GM21717 (cell line): ENCODE measurements around the gene KMT2D.
"Not testable (repeated sequence)": the region's sequence is repeated elsewhere in the genome, so short reads cannot be mapped to it uniquely, and the experiment has no call there.

ENCODE experiments used
- ATAC-seq: cut with Tn5 transposase; IDR thresholded peaks from one replicate; pipeline ENCODE4 v1.9.1; 2021; ENCODE audit warnings: mild to moderate bottlenecking, moderate library complexity; ENCODE audit not compliant: unreplicated experiment

Gene KMT2D

GRCh38 chr12:49088150-49088931, 27.7 kb upstream of the KMT2D start:
- peak; percentile 74 for ATAC-seq

DNA sequence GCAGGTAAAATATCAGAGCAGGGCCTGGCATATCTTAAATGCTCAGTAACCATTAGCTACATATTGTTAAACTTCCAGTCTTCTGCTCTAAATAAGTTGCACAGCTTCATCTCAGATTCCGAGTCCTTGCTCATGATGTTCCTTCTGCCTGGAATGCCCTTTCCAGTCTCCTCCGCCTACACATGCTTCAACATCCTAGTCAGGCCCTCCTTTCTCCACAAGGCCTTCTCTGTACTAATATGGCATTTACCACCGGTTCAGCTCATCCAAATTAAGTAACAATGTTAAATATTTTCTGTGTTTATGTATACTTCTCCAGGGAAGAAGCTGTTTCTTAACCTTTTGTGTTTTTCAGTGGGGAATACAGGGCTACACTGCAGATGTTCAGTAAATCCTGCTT, 25.5 kb upstream of the KMT2D start:
- ATAC-seq: no peak

DNA sequence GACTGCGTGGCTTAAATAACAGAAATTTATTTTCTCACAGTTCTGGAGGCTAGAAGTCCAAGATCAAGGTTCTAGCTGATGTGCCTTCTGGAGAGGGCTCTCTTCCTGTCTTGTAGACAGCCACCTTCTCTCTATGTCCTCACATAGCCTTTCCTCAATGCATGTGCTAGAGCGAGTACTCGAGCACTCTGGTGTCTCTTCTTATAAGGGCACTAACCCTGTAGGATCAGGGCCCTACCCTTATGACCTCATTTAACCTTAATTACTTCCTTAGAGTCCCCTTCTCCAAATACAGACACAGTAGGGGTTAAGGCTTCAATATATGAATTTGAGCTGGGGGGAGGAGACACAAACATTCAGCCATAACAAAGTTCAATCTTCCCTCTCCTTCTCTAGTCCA, 23.8 kb upstream of the KMT2D start:
- ATAC-seq: no peak

GRCh38 chr12:49079793-49080192, 19.2 kb upstream of the KMT2D start:
- ATAC-seq: no peak

DNA sequence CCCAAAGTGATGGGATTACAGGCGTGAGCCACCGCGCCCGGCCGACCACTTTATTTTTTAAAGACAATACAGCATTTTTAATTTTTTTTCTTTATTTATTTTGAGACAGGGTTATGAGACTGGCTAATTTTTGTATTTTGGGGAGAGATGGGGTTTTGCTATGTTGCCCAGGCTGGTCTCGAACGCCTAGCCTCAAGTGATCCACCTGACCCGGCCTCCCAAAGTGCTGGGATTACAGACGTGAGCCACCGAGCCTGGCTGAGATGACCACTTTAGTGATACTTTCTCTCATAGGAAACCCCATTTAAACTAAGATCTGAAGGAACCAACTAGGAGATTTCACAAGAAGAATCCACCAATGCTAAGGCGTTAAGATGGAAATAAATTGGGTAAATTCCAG, 10.4 kb upstream of the KMT2D start:
- ATAC-seq: no peak

- peak; percentile 93 for ATAC-seq
Measured at GRCh38 chr12:49069507-49070346, 9.1 kb upstream of the KMT2D start, which contains the start of gene RHEBL1. TSS of gene RHEBL1 (minus strand) at chr12:49069979. CDS start at chr12:49069785, 194 bp downstream.

DNA sequence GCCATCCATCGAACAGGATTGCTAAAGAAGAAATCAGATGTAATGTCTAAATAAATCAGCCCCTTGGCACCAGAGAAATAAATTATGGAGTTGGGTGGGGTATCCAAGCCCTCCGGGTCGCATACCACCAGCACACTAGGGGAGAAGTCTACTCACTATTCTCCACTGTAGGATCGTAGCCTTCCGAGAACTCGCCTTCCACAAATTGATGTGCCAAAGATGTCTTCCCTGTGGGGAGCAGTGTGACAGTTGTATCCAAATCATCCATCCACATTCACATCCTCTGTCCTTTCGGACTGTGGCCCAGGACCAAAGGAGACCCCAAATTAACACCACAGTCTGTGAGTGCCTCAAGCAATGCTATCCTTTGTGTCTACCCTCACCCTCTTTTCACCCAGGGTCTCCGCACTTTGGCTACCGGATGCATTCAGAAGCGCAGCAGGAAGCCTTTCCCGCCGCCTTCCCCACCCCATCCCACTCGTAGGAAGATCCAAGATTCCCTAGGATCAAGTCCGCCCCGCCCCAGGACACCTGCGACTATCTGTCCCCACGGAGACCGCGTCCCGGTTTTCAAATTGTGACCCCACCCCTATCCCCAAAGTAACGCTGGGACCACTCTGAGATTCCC, 8.4 kb upstream of the KMT2D start:
- ATAC-seq: no peak

DNA sequence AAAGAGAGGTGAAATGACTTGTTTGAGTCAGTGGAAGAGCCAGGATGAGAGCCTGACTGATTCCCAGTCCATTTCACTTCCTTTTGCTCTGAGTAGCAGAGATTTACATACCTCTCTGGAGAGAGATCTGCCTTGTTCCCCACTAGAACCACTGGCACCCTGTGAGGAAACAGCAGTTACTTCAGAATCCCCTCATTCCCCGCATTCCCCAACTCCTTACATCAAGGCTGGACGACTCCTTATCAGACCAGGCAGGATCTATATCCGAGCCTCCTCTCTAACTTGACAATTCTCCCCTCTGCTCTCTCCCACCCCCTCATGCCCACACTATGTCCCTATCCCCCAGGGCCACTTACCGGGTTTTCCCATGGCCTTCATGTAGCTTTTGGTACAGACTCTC, 5.5 kb upstream of the KMT2D start:
- no peak for ATAC-seq

- ATAC-seq: no peak
Measured at GRCh38 chr12:49064767-49065152, 4.2 kb upstream of the KMT2D start.

DNA sequence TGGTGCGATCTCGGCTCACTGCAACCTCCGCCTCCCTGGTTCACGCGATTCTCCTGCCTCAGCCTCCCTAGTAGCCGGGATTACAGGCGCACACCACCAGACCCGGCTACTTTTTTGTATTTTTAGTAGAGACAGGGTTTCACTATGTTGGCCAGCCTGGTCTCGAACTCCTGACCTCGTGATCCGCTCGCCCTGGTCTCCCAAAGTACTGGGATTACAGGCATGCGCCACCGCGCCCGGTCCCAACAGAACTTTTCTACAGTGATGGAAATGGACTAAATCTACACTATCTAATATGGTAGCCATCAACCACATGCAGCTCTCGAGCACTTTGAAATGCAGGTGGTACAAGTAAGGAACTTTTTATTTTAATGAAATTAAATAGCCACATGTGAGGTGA, 1.3 kb upstream of the KMT2D start:
- ATAC-seq: not testable (repeated sequence)

- peak; percentile 1 for ATAC-seq
Measured at GRCh38 chr12:49061157-49061650, 610 bp upstream of the KMT2D start.

- peak; percentile 19 for ATAC-seq
Measured at GRCh38 chr12:49059299-49060171, 1.1 kb downstream of the KMT2D start.

GRCh38 chr12:49059045-49059298, 1.6 kb downstream of the KMT2D start:
- ATAC-seq: no peak

DNA sequence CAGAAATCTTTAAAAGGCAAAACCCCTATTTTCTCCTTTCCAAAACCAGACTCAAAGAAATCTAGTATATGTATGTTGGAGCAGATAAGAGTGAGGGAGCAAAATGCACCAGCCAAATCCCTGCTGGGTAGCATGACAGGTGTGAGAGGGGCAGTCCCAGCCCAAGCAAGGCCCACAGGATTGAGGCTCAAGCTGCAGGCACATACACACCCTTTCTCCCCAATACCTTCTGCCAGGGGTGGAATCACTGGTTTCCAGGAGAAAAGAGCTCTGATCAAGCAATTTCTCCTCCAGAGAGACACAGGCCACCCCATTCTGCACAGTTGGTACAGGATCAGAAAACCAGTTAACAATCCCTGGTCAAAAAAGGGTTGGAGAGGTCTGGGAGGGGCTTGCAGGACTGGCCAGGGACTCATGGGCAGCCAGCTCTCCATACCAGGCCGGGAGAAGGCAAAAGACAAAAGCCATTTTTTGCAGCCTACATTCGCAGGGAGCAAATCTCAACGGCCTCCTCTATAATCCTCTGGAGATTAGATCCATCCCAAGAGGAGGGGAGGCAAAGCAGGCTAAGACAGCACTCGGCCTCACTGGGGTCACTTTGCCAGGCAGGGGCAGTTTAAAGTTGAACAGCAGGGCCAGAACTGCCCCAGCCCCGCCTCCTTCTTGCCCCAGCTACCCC, 2.1 kb downstream of the KMT2D start:
- ATAC-seq: no peak

GRCh38 chr12:49057888-49058287, 2.7 kb downstream of the KMT2D start:
- no peak for ATAC-seq

DNA sequence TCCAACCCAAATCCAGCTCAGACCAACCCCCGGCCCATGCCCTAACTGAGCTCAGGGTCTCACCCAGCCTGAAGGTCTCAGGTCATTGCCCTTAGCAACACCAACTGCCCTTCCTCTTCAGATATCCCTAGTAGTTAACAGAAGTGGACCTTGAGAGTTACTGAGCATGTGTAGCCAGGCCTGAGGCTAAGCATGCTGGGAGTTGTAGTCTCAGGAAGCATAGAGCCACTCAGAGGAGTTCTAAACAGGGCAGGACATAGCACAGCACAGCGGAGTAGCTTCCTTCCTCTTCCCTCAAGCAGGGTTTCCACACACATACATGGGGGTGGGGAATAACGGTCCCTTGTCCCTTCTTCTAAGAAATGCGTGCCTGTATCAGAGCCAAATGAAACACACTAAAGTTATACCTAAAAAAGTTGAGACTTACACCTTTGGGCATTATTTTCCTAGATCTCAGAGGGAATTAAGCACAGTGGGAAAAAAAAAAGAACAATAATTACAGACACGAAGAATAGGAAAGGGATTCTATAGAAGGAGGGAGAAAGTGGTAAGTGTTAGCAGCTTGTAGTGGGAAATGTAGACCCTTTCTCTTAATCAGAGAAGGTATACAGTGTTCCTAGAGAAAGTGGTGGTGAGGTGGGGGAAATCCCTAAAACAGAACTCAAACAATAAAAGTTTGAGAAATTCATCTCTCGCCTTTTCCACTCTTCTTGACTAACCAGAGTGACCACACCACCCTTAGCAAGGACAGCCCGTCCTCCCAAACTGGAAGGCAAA, 4.4 kb downstream of the KMT2D start:
- peak; percentile 51 for ATAC-seq

GRCh38 chr12:49055092-49055491, 5.5 kb downstream of the KMT2D start:
- ATAC-seq: no peak

GRCh38 chr12:49054524-49054923, 6.1 kb downstream of the KMT2D start:
- ATAC-seq: no peak

GRCh38 chr12:49054096-49054495, 6.5 kb downstream of the KMT2D start:
- ATAC-seq: no peak
